Medulla oblongata (tissue), 1 donor: ENCODE data around the gene LRP1.
A peak's percentile ranks its signal among the peaks of the same experiment; 100 is the strongest.

Experiments used
- DNase-seq: peaks from one replicate; pipeline ENCODE4 v3.0.0-alpha.2; 2015; ENCODE audit errors: extremely low spot score

Gene LRP1

GRCh38 chr12:57127726-57128518, at the start of gene LRP1:
Gene LRP1, plus strand, starts transcription at chr12:57128483. Its CDS starts 482 bp downstream, at chr12:57128965.
- peak; percentile 87 for DNase-seq

GRCh38 chr12:57078519-57079404, 49.5 kb upstream of the LRP1 start, which contains the start of gene NEMP1:
Gene NEMP1, minus strand, starts transcription at chr12:57078791. Its CDS starts 46 bp downstream, at chr12:57078745.
- DNase-seq, result peak; percentile 100

GRCh38 chr12:57079821-57080220, 48.5 kb upstream of the LRP1 start:
- DNase-seq, result no peak

- DNase-seq, result no peak
Observed at GRCh38 chr12:57080855-57081254, 47.4 kb upstream of the LRP1 start.

GRCh38 chr12:57085999-57086492, 42.2 kb upstream of the LRP1 start:
- DNase-seq, result peak; percentile 30

- DNase-seq, result peak; percentile 65
Observed at GRCh38 chr12:57086493-57087009, 41.7 kb upstream of the LRP1 start.

- peak; percentile 83 for DNase-seq
Observed at GRCh38 chr12:57087010-57087690, 41.1 kb upstream of the LRP1 start.

- peak; percentile 66 for DNase-seq
Observed at GRCh38 chr12:57087691-57088353, 40.5 kb upstream of the LRP1 start.

- DNase-seq, result peak; percentile 93
Observed at GRCh38 chr12:57088354-57089270, 39.7 kb upstream of the LRP1 start, which contains the start of gene NAB2. Gene NAB2, plus strand, starts transcription at chr12:57089114. Its CDS starts 158 bp downstream, at chr12:57089272.

GRCh38 chr12:57089271-57090245, 38.7 kb upstream of the LRP1 start:
- peak; percentile 70 for DNase-seq

- no peak for DNase-seq
Observed at GRCh38 chr12:57090490-57090889, 37.8 kb upstream of the LRP1 start.

- DNase-seq, result peak; percentile 74
Observed at GRCh38 chr12:57090924-57091637, 37.2 kb upstream of the LRP1 start.

GRCh38 chr12:57091638-57092528, 36.4 kb upstream of the LRP1 start:
- DNase-seq, result no peak

- no peak for DNase-seq
Observed at GRCh38 chr12:57092529-57092862, 35.8 kb upstream of the LRP1 start.

GRCh38 chr12:57092876-57093414, 35.3 kb upstream of the LRP1 start:
- DNase-seq, result no peak

- peak; percentile 29 for DNase-seq
Observed at GRCh38 chr12:57093415-57094207, 34.7 kb upstream of the LRP1 start.
